BLaER1 treated with 17β-estradiol and CSF1 and Interleukin-3, amounts not matched to agents 10 nM and 100 nM (cell line): Measurements from ENCODE around the gene RAB8B.
A peak's percentile ranks its signal among the peaks of the same experiment; 100 is the strongest.

ENCODE experiments used
- H3K27ac ChIP-seq, 11 experiments: shearing (Covaris generic); formaldehyde crosslinking; 2 replicates each; pipeline ENCODE4 v1.8.1; 2022
- H3K27me3 ChIP-seq, 11 experiments: shearing (Covaris generic); formaldehyde crosslinking; 2 replicates each; pipeline ENCODE4 v1.8.1; 2022
- H3K36me3 ChIP-seq, 11 experiments: shearing (Covaris generic); formaldehyde crosslinking; 2 replicates each; pipeline ENCODE4 v1.8.1; 2022
- H3K4me1 ChIP-seq, 10 experiments: shearing (Covaris generic); formaldehyde crosslinking; 2 replicates each; pipeline ENCODE4 v1.8.1; 2022
- H3K4me2 ChIP-seq, 11 experiments: shearing (Covaris generic); formaldehyde crosslinking; 2 replicates each; pipeline ENCODE4 v1.8.1; 2022
- H3K4me3 ChIP-seq, 10 experiments: shearing (Covaris generic); formaldehyde crosslinking; 2 replicates each; pipeline ENCODE4 v1.8.1; 2022
- H3K9ac ChIP-seq, 11 experiments: shearing (Covaris generic); formaldehyde crosslinking; 2 replicates each; pipeline ENCODE4 v1.8.1; 2022
- H3K9me3 ChIP-seq, 11 experiments: shearing (Covaris generic); formaldehyde crosslinking; replicated peaks in 1 of 11; 2 replicates each; pipeline ENCODE4 v1.8.1; 2022
- H4K20me1 ChIP-seq, 11 experiments: shearing (Covaris generic); formaldehyde crosslinking; 2 replicates each; pipeline ENCODE4 v1.8.1; 2022
- Cebpa-rat ChIP-seq, 11 experiments: shearing (Covaris generic); IDR thresholded peaks; 2 replicates each; pipeline ENCODE4 v1.8.1; 2022

Gene RAB8B

GRCh38 chr15:63241316-63241715 is 51.9 kb downstream of the RAB8B start:
- Histone ChIP-seq H3K36me3 (peaks cover 39 to 75% (median 57%) of the 10 kb centered on the region in 11 experiments), H4K20me1 (peaks cover 0 to 27% (median 0%) of the 10 kb centered on the region in 11 experiments; a peak in 7 of 22 replicates), H3K9me3 (peaks cover 32 to 61% (median 47%) of the 10 kb centered on the region in 11 experiments), H3K27ac (no peak overlapping the region), H3K4me2 (no peak overlapping the region), H3K9ac (no peak overlapping the region), H3K4me3 (no peak overlapping the region), H3K4me1 (peaks cover 16 to 86% (median 27%) of the 10 kb centered on the region in 10 experiments), H3K27me3 (no peaks in the 10 kb centered on the region)
- TF ChIP-seq Cebpa-rat (IDR thresholded peaks at IDR 0.05), result no peak

- no peaks in the 10 kb centered on the region for H3K27me3 ChIP-seq
- peaks cover 0 to 27% (median 0%) of the 10 kb centered on the region in 11 experiments; a peak in 7 of 22 replicates for H4K20me1 ChIP-seq
- no peak overlapping the region for H3K27ac ChIP-seq
- 0 out of 20 replicates have a peak overlapping the region, but pooled peaks of 1 of the 10 experiments have one; percentile 19 for H3K4me3 ChIP-seq
- H3K36me3 ChIP-seq, result peaks cover 55 to 87% (median 73%) of the 10 kb centered on the region in 11 experiments
- peaks cover 15 to 86% (median 27%) of the 10 kb centered on the region in 10 experiments for H3K4me1 ChIP-seq
- no peak overlapping the region for H3K9ac ChIP-seq
- H3K9me3 ChIP-seq, result peaks cover 27 to 58% (median 34%) of the 10 kb centered on the region in 11 experiments
- H3K4me2 ChIP-seq, result peak overlapping the region in 1 of 11 experiments; percentile 43; a peak in 1 of 22 replicates
- no peak for TF ChIP-seq Cebpa-rat (IDR thresholded peaks at IDR 0.05)
Observed at GRCh38 chr15:63243101-63243500, 53.7 kb downstream of the RAB8B start.

DNA sequence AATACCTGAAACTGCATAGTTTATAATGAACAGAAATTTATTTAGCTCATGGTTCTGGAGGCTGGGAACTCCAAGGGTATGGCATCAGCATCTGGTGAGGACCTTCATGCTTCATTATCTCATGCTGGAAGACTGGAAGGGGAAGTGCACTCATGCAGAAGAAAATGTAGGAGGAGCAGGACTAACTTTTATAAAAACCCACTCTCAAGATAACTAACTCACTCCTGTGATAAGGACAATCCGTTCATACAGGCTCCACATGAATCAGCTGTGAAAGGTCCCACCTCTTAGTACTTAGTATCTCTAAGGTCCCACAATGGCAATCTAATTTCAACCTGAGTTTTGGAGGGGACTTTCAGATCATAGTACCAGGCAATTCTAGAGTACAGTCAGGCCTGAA is 54.4 kb downstream of the RAB8B start:
- Histone ChIP-seq H3K9ac (no peak overlapping the region), H3K9me3 (peaks cover 26 to 56% (median 33%) of the 10 kb centered on the region in 11 experiments), H3K36me3 (peaks cover 56 to 92% (median 78%) of the 10 kb centered on the region in 11 experiments), H4K20me1 (peaks cover 0 to 25% (median 0%) of the 10 kb centered on the region in 11 experiments; a peak in 7 of 22 replicates), H3K27me3 (no peaks in the 10 kb centered on the region), H3K27ac (no peak overlapping the region), H3K4me2 (peak overlapping the region in 7 of 11 experiments; percentile 2 to 43 (median 13); a peak in 7 of 22 replicates), H3K4me1 (peaks cover 8 to 85% (median 20%) of the 10 kb centered on the region in 10 experiments), H3K4me3 (peak overlapping the region in 1 of 10 experiments; percentile 19; a peak in 1 of 20 replicates)
- TF ChIP-seq Cebpa-rat (IDR thresholded peaks at IDR 0.05), result no peak

- H4K20me1 ChIP-seq, result peaks cover 0 to 25% (median 0%) of the 10 kb centered on the region in 11 experiments; a peak in 7 of 22 replicates
- H3K36me3 ChIP-seq, result peaks cover 62 to 97% (median 83%) of the 10 kb centered on the region in 11 experiments
- H3K27me3 ChIP-seq, result no peaks in the 10 kb centered on the region
- H3K9ac ChIP-seq, result no peak overlapping the region
- peak overlapping the region in 2 of 11 experiments; percentile 17 to 43; a peak in 3 of 22 replicates for H3K4me2 ChIP-seq
- H3K4me3 ChIP-seq, result no peak overlapping the region
- TF ChIP-seq Cebpa-rat (IDR thresholded peaks at IDR 0.05), result no peak
- H3K27ac ChIP-seq, result no peak overlapping the region
- H3K9me3 ChIP-seq, result peaks cover 26 to 56% (median 33%) of the 10 kb centered on the region in 11 experiments
- peaks cover 2 to 78% (median 14%) of the 10 kb centered on the region in 10 experiments; a peak in 18 of 20 replicates for H3K4me1 ChIP-seq
Observed at GRCh38 chr15:63244399-63244798, 55.0 kb downstream of the RAB8B start.

- Histone ChIP-seq H3K4me2 (peak overlapping the region in 1 of 11 experiments; percentile 43; a peak in 1 of 22 replicates), H3K9me3 (peaks cover 26 to 53% (median 33%) of the 10 kb centered on the region in 11 experiments), H3K4me3 (no peak overlapping the region), H3K36me3 (peaks cover 67 to 99% (median 88%) of the 10 kb centered on the region in 11 experiments), H4K20me1 (peaks cover 0 to 18% (median 0%) of the 10 kb centered on the region in 11 experiments; a peak in 4 of 22 replicates), H3K27me3 (no peaks in the 10 kb centered on the region), H3K9ac (no peak overlapping the region), H3K4me1 (peaks cover 0 to 71% (median 8%) of the 10 kb centered on the region in 10 experiments; a peak in 13 of 20 replicates), H3K27ac (no peak overlapping the region)
- no peak for TF ChIP-seq Cebpa-rat (IDR thresholded peaks at IDR 0.05)
Observed at GRCh38 chr15:63244976-63245645, 55.7 kb downstream of the RAB8B start.

DNA sequence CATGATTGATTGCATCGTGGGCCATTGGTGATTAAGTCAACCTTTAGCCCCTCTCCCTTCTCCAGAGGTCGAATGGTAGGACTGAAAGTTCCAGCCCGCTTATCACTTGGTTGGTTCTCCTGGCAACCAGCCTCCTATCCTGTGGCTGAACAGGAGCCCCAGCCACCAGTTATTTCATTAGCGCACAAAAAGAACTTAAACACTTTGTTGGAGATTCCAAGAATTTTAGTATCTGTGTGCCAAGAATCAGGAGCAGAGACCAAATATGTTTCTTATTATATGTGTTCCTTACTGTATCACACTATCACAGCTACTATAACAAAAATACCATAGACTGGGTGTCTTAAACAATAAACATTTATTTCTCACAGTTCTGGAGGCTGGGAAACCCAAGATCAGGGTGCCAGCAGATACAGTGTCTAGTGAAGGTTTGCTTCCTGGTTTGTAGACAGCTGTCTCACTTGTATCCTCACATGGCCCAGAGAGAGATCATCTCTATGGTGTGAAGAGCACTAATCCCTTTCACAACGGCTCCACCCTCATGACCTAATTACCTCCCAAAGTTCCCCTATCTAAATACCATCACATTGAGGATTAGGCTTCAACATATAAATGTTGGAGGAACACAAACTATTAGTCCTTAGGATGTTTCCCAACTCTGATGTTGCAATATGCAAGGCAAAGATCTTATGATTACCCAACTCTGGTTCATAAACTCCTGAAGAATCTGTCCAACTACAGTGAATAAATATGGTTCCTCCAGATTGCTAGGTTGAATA is 57.5 kb downstream of the RAB8B start:
- H4K20me1 ChIP-seq, result peaks cover 0 to 25% (median 0%) of the 10 kb centered on the region in 11 experiments; a peak in 4 of 22 replicates
- H3K36me3 ChIP-seq, result peaks cover 76 to 99% (median 92%) of the 10 kb centered on the region in 11 experiments
- peaks cover 0 to 58% (median 8%) of the 10 kb centered on the region in 10 experiments; a peak in 13 of 20 replicates for H3K4me1 ChIP-seq
- H3K9ac ChIP-seq, result peak overlapping the region in 1 of 11 experiments; percentile 20; a peak in 1 of 22 replicates
- H3K27ac ChIP-seq, result peak overlapping the region in 6 of 11 experiments; percentile 4 to 74 (median 51); a peak in 9 of 22 replicates
- no peak overlapping the region for H3K4me3 ChIP-seq
- H3K27me3 ChIP-seq, result no peaks in the 10 kb centered on the region
- H3K9me3 ChIP-seq, result peaks cover 20 to 38% (median 21%) of the 10 kb centered on the region in 11 experiments
- peak overlapping the region in 5 of 11 experiments; percentile 32 to 86 (median 44); a peak in 10 of 22 replicates for H3K4me2 ChIP-seq
- peak in 3 of 11 experiments; percentile 19 to 62 (median 42); a peak in 3 of 22 replicates for TF ChIP-seq Cebpa-rat (IDR thresholded peaks at IDR 0.05)

GRCh38 chr15:63250312-63250965 is 61.0 kb downstream of the RAB8B start:
- Histone ChIP-seq H3K4me3 (no peak overlapping the region), H4K20me1 (peaks cover 0 to 38% (median 0%) of the 10 kb centered on the region in 11 experiments; a peak in 5 of 22 replicates), H3K27me3 (no peaks in the 10 kb centered on the region), H3K9me3 (peaks cover 0 to 12% (median 0%) of the 10 kb centered on the region in 11 experiments; a peak in 5 of 22 replicates), H3K9ac (no peak overlapping the region), H3K27ac (no peak overlapping the region), H3K4me2 (no peak overlapping the region), H3K4me1 (peaks cover 0 to 32% (median 8%) of the 10 kb centered on the region in 10 experiments; a peak in 11 of 20 replicates), H3K36me3 (peaks cover 76 to 99% (median 90%) of the 10 kb centered on the region in 11 experiments)
- no peak for TF ChIP-seq Cebpa-rat (IDR thresholded peaks at IDR 0.05)

GRCh38 chr15:63251701-63252100 is 62.3 kb downstream of the RAB8B start:
- no peak overlapping the region for H3K9ac ChIP-seq
- peaks cover 0 to 19% (median 4%) of the 10 kb centered on the region in 10 experiments; a peak in 10 of 20 replicates for H3K4me1 ChIP-seq
- peaks cover 0 to 1% (median 0%) of the 10 kb centered on the region in 11 experiments; a peak in 4 of 22 replicates for H3K9me3 ChIP-seq
- TF ChIP-seq Cebpa-rat (IDR thresholded peaks at IDR 0.05), result no peak
- no peak overlapping the region for H3K4me2 ChIP-seq
- H4K20me1 ChIP-seq, result peaks cover 0 to 49% (median 0%) of the 10 kb centered on the region in 11 experiments; a peak in 5 of 22 replicates
- no peak overlapping the region for H3K27ac ChIP-seq
- peaks cover 75 to 99% (median 89%) of the 10 kb centered on the region in 11 experiments for H3K36me3 ChIP-seq
- no peaks in the 10 kb centered on the region for H3K27me3 ChIP-seq
- H3K4me3 ChIP-seq, result no peak overlapping the region
